Stimulated activated memory B cell treated with anti-CD40 and anti-IgM and Interleukin-4, amounts not matched to agents 10 μg/mL and 1 μg/mL and 100 μg/mL, for 72 hours (primary cell): ENCODE measurements around the gene LST1.
"Not testable (repeated sequence)": the region's sequence is repeated elsewhere in the genome, so short reads cannot be mapped to it uniquely, and the experiment has no call there.

ENCODE experiments used
- ATAC-seq: fragments of 150-1000 bp; cut with Tn5 transposase; 2 replicates; pipeline ENCODE4 v1.10.0; 2021
- H3K27ac Mint-ChIP-seq: one replicate; pipeline ENCODE4 v1.8.0; 2022; ENCODE audit warnings: mild to moderate bottlenecking, mixed read lengths
- H3K27me3 Mint-ChIP-seq: one replicate; pipeline ENCODE4 v1.8.0; 2022; ENCODE audit warnings: mixed read lengths
- H3K36me3 Mint-ChIP-seq: one replicate; pipeline ENCODE4 v1.8.0; 2022; ENCODE audit warnings: mixed read lengths
- H3K4me1 Mint-ChIP-seq: one replicate; pipeline ENCODE4 v1.8.0; 2022; ENCODE audit warnings: mixed read lengths
- H3K4me3 Mint-ChIP-seq: one replicate; pipeline ENCODE4 v1.8.0; 2022; ENCODE audit warnings: mild to moderate bottlenecking, moderate library complexity, mixed read lengths
- H3K9me3 Mint-ChIP-seq: one replicate; pipeline ENCODE4 v1.8.0; 2022; ENCODE audit warnings: mixed read lengths

Gene LST1

GRCh38 chr6:31585491-31585890 is 586 bp upstream of the LST1 start:
- H3K9me3 Mint-ChIP-seq, result no peaks in the 10 kb centered on the region
- peak overlapping the region; percentile 82 for H3K27ac Mint-ChIP-seq
- H3K27me3 Mint-ChIP-seq, result no peaks in the 10 kb centered on the region
- peaks cover 11% of the 10 kb centered on the region for H3K36me3 Mint-ChIP-seq
- no peak for ATAC-seq
- peaks cover 66% of the 10 kb centered on the region for H3K4me1 Mint-ChIP-seq
- H3K4me3 Mint-ChIP-seq, result peak overlapping the region; percentile 56

- Mint-ChIP-seq H3K27ac (peak overlapping the region; percentile 82), H3K36me3 (peaks cover under 1% of the 10 kb centered on the region), H3K27me3 (no peaks in the 10 kb centered on the region), H3K4me1 (peaks cover 64% of the 10 kb centered on the region), H3K4me3 (peak overlapping the region; percentile 73), H3K9me3 (no peaks in the 10 kb centered on the region)
- ATAC-seq, result peak; percentile 67
Observed at GRCh38 chr6:31586599-31587281, 663 bp downstream of the LST1 start.

GRCh38 chr6:31587791-31588777 is 2.0 kb downstream of the LST1 start:
- H3K4me3 Mint-ChIP-seq, result peak overlapping the region; percentile 63
- ATAC-seq, result no peak
- H3K36me3 Mint-ChIP-seq, result no peaks in the 10 kb centered on the region
- no peaks in the 10 kb centered on the region for H3K9me3 Mint-ChIP-seq
- H3K4me1 Mint-ChIP-seq, result peaks cover 64% of the 10 kb centered on the region
- no peaks in the 10 kb centered on the region for H3K27me3 Mint-ChIP-seq
- peak overlapping the region; percentile 82 for H3K27ac Mint-ChIP-seq

GRCh38 chr6:31588871-31589650 is 3.0 kb downstream of the LST1 start:
- Mint-ChIP-seq H3K4me3 (no peak overlapping the region), H3K9me3 (no peaks in the 10 kb centered on the region), H3K27ac (peak overlapping the region; percentile 82), H3K36me3 (no peaks in the 10 kb centered on the region), H3K27me3 (no peaks in the 10 kb centered on the region), H3K4me1 (peaks cover 71% of the 10 kb centered on the region)
- no peak for ATAC-seq

GRCh38 chr6:31590691-31591090 is 4.6 kb downstream of the LST1 start:
- H3K27me3 Mint-ChIP-seq, H3K9me3 Mint-ChIP-seq, H3K27ac Mint-ChIP-seq, H3K36me3 Mint-ChIP-seq, ATAC-seq, H3K4me3 Mint-ChIP-seq: not testable (repeated sequence)
- H3K4me1 Mint-ChIP-seq, result peaks cover 66% of the 10 kb centered on the region

- no peaks in the 10 kb centered on the region for H3K27me3 Mint-ChIP-seq
- ATAC-seq, result peak; percentile 6
- peak overlapping the region; percentile 70 for H3K4me3 Mint-ChIP-seq
- H3K9me3 Mint-ChIP-seq, result no peaks in the 10 kb centered on the region
- no peaks in the 10 kb centered on the region for H3K36me3 Mint-ChIP-seq
- peaks cover 62% of the 10 kb centered on the region for H3K4me1 Mint-ChIP-seq
- H3K27ac Mint-ChIP-seq, result peak overlapping the region; percentile 88
Observed at GRCh38 chr6:31592396-31592771, 6.3 kb downstream of the LST1 start.

- ATAC-seq, result peak; percentile 72
- Mint-ChIP-seq H3K9me3 (no peaks in the 10 kb centered on the region), H3K27me3 (no peaks in the 10 kb centered on the region), H3K4me1 (peaks cover 46% of the 10 kb centered on the region), H3K27ac (peak overlapping the region; percentile 28), H3K36me3 (no peaks in the 10 kb centered on the region), H3K4me3 (no peak overlapping the region)
Observed at GRCh38 chr6:31597006-31597405, 10.9 kb downstream of the LST1 start.

GRCh38 chr6:31607317-31607716 is 21.2 kb downstream of the LST1 start:
- H3K4me1 Mint-ChIP-seq, result no peaks in the 10 kb centered on the region
- H3K36me3 Mint-ChIP-seq, result no peaks in the 10 kb centered on the region
- no peak overlapping the region for H3K27ac Mint-ChIP-seq
- no peaks in the 10 kb centered on the region for H3K27me3 Mint-ChIP-seq
- H3K9me3 Mint-ChIP-seq, result no peaks in the 10 kb centered on the region
- no peak overlapping the region for H3K4me3 Mint-ChIP-seq
- no peak for ATAC-seq

GRCh38 chr6:31609519-31610406 is 23.7 kb downstream of the LST1 start:
- Mint-ChIP-seq H3K4me1 (peaks cover 10% of the 10 kb centered on the region), H3K9me3 (no peaks in the 10 kb centered on the region), H3K4me3 (no peak overlapping the region), H3K27ac (no peak overlapping the region), H3K27me3 (no peaks in the 10 kb centered on the region), H3K36me3 (no peaks in the 10 kb centered on the region)
- no peak for ATAC-seq

GRCh38 chr6:31610968-31611367 is 24.9 kb downstream of the LST1 start:
- H3K27ac Mint-ChIP-seq, result no peak overlapping the region
- H3K27me3 Mint-ChIP-seq, result no peaks in the 10 kb centered on the region
- no peaks in the 10 kb centered on the region for H3K36me3 Mint-ChIP-seq
- H3K9me3 Mint-ChIP-seq, result no peaks in the 10 kb centered on the region
- H3K4me1 Mint-ChIP-seq, result peaks cover 22% of the 10 kb centered on the region
- ATAC-seq, result no peak
- H3K4me3 Mint-ChIP-seq, result no peak overlapping the region

- H3K36me3 Mint-ChIP-seq, result no peaks in the 10 kb centered on the region
- H3K4me3 Mint-ChIP-seq, result no peak overlapping the region
- H3K4me1 Mint-ChIP-seq, result peaks cover 30% of the 10 kb centered on the region
- H3K9me3 Mint-ChIP-seq, result no peaks in the 10 kb centered on the region
- H3K27ac Mint-ChIP-seq, result peak overlapping the region; percentile 77
- no peaks in the 10 kb centered on the region for H3K27me3 Mint-ChIP-seq
- ATAC-seq, result peak; percentile 82
Observed at GRCh38 chr6:31614075-31614619, 28.1 kb downstream of the LST1 start.

- ATAC-seq, result peak; percentile 64
- H3K36me3 Mint-ChIP-seq, result no peaks in the 10 kb centered on the region
- H3K27me3 Mint-ChIP-seq, result no peaks in the 10 kb centered on the region
- H3K27ac Mint-ChIP-seq, result peak within 1 kb of the TSS; percentile 77
- H3K4me3 Mint-ChIP-seq, result peak within 1 kb of the TSS; percentile 13
- H3K9me3 Mint-ChIP-seq, result no peaks in the 10 kb centered on the region
- peaks cover 30% of the 10 kb centered on the region for H3K4me1 Mint-ChIP-seq
Observed at GRCh38 chr6:31614684-31615578, 28.9 kb downstream of the LST1 start, which contains the start of gene AIF1. AIF1 (plus strand) TSS chr6:31615234; CDS start chr6:31615330, 96 bp downstream.

- H3K4me1 Mint-ChIP-seq, result peaks cover 30% of the 10 kb centered on the region
- no peak for ATAC-seq
- H3K36me3 Mint-ChIP-seq, result no peaks in the 10 kb centered on the region
- peak overlapping the region; percentile 77 for H3K27ac Mint-ChIP-seq
- no peaks in the 10 kb centered on the region for H3K27me3 Mint-ChIP-seq
- H3K9me3 Mint-ChIP-seq, result no peaks in the 10 kb centered on the region
- no peak overlapping the region for H3K4me3 Mint-ChIP-seq
Observed at GRCh38 chr6:31615748-31616147, 29.7 kb downstream of the LST1 start.
